ENCODE data around the gene CAMK4. TPM values are rescaled to one million over a fixed set of nuclear protein-coding genes. Genes with fewer than 3 reads are reported as not detected.

CAMK4 gene
- total RNA-seq, 1 experiment from 2014 or later, result not detected

DNA sequence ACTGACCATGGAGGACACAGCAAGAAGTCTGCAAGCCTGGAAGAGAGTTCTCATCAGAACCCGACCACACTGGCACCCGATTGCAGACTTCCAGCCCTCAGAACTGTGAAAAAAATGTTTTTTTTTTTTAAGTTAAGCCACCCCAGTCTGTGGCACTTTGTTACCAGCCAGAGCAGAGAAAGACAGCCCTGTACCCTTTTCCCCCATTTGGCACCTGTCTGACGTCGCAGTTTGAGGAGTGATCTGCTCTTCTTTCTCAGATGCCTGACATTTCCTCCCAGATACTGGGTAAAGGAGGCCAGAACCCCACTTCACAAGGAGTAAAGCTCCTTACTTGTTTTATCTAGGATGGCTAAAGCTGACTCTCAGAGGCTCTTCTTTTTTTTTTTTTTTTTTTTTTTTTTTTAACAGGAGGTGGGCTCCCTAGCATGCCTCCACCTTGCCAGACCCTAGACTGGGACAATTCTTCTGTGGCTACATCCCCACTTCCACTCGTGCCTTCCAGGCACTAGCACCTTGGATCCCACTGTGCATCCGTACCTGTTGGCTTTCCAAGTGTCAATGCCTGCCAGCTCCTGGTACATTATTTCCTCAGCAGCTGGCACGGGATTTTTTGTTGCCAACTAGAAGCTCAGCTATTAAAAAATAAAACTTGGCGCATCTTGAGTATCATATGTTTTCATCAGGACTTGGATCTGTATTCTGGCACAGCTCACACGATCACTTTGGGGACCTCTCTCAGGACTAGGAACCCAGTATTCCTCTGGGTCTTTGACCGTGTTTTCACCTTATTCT is 14.4 kb downstream of the CAMK4 start:
- no peaks in the 10 kb centered on the region for H4K20me1 ChIP-seq (ENCODE audit: insufficient read depth)
- H3K27ac ChIP-seq, result no peak overlapping the region
- H3K4me1 ChIP-seq (replicated peaks; ENCODE audit: insufficient read depth), result no peaks in the 10 kb centered on the region
- no peak overlapping the region for H3K4me2 ChIP-seq
- TF ChIP-seq, protein P1, sequence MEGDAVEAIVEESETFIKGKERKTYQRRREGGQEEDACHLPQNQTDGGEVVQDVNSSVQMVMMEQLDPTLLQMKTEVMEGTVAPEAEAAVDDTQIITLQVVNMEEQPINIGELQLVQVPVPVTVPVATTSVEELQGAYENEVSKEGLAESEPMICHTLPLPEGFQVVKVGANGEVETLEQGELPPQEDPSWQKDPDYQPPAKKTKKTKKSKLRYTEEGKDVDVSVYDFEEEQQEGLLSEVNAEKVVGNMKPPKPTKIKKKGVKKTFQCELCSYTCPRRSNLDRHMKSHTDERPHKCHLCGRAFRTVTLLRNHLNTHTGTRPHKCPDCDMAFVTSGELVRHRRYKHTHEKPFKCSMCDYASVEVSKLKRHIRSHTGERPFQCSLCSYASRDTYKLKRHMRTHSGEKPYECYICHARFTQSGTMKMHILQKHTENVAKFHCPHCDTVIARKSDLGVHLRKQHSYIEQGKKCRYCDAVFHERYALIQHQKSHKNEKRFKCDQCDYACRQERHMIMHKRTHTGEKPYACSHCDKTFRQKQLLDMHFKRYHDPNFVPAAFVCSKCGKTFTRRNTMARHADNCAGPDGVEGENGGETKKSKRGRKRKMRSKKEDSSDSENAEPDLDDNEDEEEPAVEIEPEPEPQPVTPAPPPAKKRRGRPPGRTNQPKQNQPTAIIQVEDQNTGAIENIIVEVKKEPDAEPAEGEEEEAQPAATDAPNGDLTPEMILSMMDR (conservative IDR thresholded peaks at IDR 0.05), result no peak
- no peak for TF ChIP-seq EZH2 (IDR thresholded peaks at IDR 0.05; ENCODE audit: low read depth)
- no peak overlapping the region for H2AFZ ChIP-seq
- peaks cover 10% of the 10 kb centered on the region for H3K27me3 ChIP-seq (ENCODE audit: insufficient read depth, low read depth)
- H3K4me3 ChIP-seq, result no peak overlapping the region
- DNase-seq, result no peak
- CTCF ChIA-PET, result no interaction called here
- H3F3A ChIP-seq (ENCODE audit: insufficient read depth, low read depth), result no peaks in the 10 kb centered on the region
- no peaks in the 10 kb centered on the region for H3K9me3 ChIP-seq (ENCODE audit: insufficient read depth, low read depth)
- no peaks in the 10 kb centered on the region for H3K36me3 ChIP-seq (ENCODE audit: low read depth)
- H3K79me2 ChIP-seq (ENCODE audit: low read depth), result no peaks in the 10 kb centered on the region
- no peaks in the 10 kb centered on the region for H3K9me2 ChIP-seq (ENCODE audit: insufficient read depth)
- POLR2A ChIA-PET (ENCODE audit: unreplicated experiment), result no interaction called here
- intact Hi-C loops (cut with micrococcal nuclease; ENCODE audit: unreplicated experiment), result no loop called here
- BruUV-seq (replicated peaks), result no TSS peak

DNA sequence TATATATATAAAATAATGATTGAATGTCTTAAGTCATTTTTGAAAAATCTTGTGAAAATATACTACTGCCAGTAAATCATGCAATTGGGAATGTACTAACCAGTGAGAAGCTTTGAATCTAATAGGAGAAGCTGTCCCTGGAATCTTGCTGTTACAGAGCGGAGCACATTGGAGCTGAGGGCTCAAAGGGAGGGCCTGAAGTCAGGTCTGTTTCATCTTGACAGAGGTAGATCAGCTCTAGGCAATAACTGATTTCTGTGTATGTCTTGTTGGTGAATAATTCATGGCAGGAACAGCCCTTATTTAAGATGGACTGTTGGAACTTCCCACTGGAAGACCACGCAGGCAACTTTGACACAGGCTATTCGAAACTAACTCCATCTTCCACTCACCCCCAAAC is 17.5 kb downstream of the CAMK4 start:
- DNase-seq, result no peak
- no peak overlapping the region for H3K4me3 ChIP-seq
- H3K9me2 ChIP-seq (ENCODE audit: insufficient read depth), result no peaks in the 10 kb centered on the region
- no peaks in the 10 kb centered on the region for H3K9me3 ChIP-seq (ENCODE audit: insufficient read depth, low read depth)
- H3K27ac ChIP-seq, result no peak overlapping the region
- H3F3A ChIP-seq (ENCODE audit: insufficient read depth, low read depth), result no peaks in the 10 kb centered on the region
- no peaks in the 10 kb centered on the region for H4K20me1 ChIP-seq (ENCODE audit: insufficient read depth)
- TF ChIP-seq, protein P1 (conservative IDR thresholded peaks at IDR 0.05), result no peak
- TF ChIP-seq EZH2 (IDR thresholded peaks at IDR 0.05; ENCODE audit: low read depth), result no peak
- CTCF ChIA-PET, result no interaction called here
- no TSS peak for BruUV-seq (replicated peaks)
- H3K4me1 ChIP-seq (replicated peaks; ENCODE audit: insufficient read depth), result no peaks in the 10 kb centered on the region
- no peaks in the 10 kb centered on the region for H3K79me2 ChIP-seq (ENCODE audit: low read depth)
- no peaks in the 10 kb centered on the region for H3K36me3 ChIP-seq (ENCODE audit: low read depth)
- peaks cover 10% of the 10 kb centered on the region for H3K27me3 ChIP-seq (ENCODE audit: insufficient read depth, low read depth)
- H2AFZ ChIP-seq, result no peak overlapping the region
- no peak overlapping the region for H3K4me2 ChIP-seq
- intact Hi-C loops (cut with micrococcal nuclease; ENCODE audit: unreplicated experiment), result no loop called here
- POLR2A ChIA-PET (ENCODE audit: unreplicated experiment), result no interaction called here

DNA sequence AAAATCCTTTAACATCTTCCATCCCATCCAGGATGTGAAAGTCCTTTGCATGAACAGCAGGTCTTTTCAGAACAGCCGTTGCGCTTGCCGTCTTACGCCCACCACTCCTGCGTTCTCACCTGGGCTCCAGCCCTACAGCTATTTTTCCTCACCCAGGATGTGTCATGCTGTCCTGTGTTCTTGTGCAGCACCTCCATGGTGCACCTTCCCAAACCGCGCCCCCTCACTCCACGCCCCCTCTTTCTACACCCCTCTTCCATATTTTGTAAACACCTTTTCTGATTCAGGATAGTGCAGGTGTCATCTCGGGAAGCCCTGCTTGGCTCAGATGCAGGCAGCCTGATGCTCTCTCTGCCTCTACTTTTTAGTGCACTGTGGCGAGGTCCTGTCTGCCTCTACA is 18.4 kb downstream of the CAMK4 start:
- Histone ChIP-seq H3K9me2 (ENCODE audit: insufficient read depth) (no peaks in the 10 kb centered on the region), H3K27me3 (ENCODE audit: insufficient read depth, low read depth) (peaks cover 10% of the 10 kb centered on the region), H4K20me1 (ENCODE audit: insufficient read depth) (no peaks in the 10 kb centered on the region), H3F3A (ENCODE audit: insufficient read depth, low read depth) (no peaks in the 10 kb centered on the region), H3K36me3 (ENCODE audit: low read depth) (no peaks in the 10 kb centered on the region), H2AFZ (no peak overlapping the region), H3K4me2 (no peak overlapping the region), H3K27ac (no peak overlapping the region), H3K4me3 (no peak overlapping the region), H3K4me1 (replicated peaks; ENCODE audit: insufficient read depth) (no peaks in the 10 kb centered on the region), H3K9me3 (ENCODE audit: insufficient read depth, low read depth) (no peaks in the 10 kb centered on the region), H3K79me2 (ENCODE audit: low read depth) (no peaks in the 10 kb centered on the region)
- intact Hi-C loops (cut with micrococcal nuclease; ENCODE audit: unreplicated experiment), result no loop called here
- ChIA-PET POLR2A (ENCODE audit: unreplicated experiment) (no interaction called here), CTCF (no interaction called here)
- DNase-seq, result no peak
- TF ChIP-seq, protein P1 (conservative IDR thresholded peaks at IDR 0.05), result no peak
- no peak for TF ChIP-seq EZH2 (IDR thresholded peaks at IDR 0.05; ENCODE audit: low read depth)
- no TSS peak for BruUV-seq (replicated peaks)

Data from PC-9 (cell line).